NOMO-1 treated with dmso at 0.1 percent for 144 hours (cell line): ENCODE data around the gene NEO1.

Experiments
- DNase-seq: peaks from one replicate; lab custom pipeline; 2025; ENCODE audit not compliant: unreplicated experiment; lab: John Stamatoyannopoulos, UW

NEO1 gene

DNA sequence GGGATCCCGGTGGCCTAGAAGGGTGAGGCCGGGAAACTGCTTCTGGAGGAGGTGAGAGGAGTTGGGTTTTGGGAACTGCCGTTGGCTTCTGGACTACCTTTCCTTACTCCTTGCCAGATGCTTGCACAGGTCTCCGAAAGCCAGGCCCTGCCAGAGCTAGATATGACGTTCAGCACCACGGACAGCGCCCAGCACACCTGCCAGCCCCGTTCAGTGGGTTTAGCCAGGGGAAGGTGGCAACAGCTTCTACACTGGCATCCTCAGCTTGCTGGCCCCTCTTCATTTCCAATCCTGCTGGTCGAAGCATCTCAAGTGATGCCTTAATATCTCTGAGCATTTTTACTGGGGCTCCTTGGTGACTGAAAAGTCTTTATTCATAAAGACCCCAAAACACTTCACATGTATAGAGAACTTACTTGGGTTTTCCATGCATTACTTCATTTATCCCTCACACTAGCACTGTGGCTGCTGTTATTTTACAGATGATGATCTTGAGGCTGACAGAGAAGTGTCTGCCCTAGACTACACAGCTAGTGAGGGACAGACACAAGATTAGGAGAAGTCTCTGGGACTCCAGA lies 294.6 kb downstream of the NEO1 start:
- peak; percentile 28 for DNase-seq

DNA sequence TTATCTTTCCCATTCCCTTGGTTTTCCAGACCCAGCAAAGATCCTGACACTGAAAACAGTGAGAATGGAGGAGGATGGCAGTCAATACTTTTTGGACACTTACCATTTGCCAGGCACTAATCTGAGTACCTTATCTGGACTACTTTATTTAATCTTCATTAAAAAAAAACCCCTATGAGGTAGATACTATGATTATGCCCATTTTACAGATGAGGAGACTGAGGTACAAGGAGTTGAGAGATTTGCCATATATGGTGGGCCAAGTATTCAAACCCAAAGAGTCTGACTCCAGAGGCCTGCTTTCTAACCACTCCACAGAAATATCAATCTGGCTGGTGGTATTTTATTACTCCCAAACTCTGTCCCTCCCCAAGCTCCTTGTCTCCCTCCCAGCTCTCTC lies 296.9 kb downstream of the NEO1 start:
- DNase-seq: no peak

DNA sequence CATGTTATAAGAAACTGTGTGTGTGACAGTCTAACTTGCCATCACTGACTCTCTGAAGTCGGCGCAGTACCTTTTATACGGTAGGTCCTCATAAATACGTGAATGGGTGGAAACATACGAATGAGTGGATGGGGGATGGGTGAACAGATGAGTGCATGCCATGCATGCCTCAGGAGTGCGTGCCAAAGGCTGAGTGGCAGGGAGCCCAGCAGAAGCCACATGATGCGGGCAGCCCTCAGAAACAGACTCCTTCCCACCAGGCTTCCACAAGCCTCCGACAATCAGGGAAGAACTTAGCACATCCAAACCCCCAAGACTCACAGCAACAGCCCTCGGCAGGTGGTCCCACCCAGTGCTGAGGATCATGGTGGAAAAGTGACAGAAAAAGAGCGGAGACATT lies 299.8 kb downstream of the NEO1 start:
- DNase-seq: no peak

DNA sequence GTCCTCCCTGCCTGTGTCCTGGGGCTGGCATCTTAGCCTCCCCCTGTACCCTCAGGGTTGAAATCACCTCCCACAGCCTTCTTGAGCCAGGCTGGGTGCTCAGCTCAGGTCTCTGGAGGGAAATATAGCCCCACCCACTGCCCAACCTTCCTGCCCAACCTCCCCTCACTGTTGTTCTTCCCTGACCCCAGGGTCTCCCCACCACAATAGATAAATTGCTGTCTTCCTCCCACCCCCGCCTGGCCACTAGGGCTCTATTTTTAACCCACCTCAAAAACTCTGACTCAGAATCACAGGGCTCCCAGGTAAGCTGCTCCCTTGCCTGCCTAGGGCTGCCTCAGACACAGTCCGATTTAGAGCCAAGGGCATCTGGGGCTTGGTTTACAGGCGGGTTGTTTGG lies 301.5 kb downstream of the NEO1 start:
- no peak for DNase-seq

DNA sequence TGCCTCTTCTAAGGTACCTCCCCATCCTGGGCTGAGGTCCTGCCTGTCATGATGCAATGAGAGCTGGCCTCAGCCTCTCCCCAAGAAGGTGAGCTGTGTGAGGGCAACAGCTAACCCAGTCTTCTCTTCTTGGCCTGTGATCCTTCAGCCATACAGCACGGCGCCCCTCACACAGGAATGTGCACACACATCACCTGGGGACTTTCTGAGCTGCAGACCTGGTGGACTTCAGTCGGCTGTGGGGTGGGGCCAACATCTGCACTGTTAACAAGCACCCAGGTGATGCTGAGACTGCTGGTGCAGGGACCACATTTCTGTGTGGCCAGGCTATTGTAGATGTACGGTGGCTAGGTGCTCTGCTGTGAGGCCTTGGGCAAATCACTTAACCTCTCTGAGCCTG lies 302.0 kb downstream of the NEO1 start:
- DNase-seq: no peak
